ENCODE data around the gene IRS1. TPM values are rescaled to one million over a fixed set of nuclear protein-coding genes. Genes with fewer than 3 reads are reported as not detected.
A peak's percentile ranks its signal among the peaks of the same experiment; 100 is the strongest.

Gene IRS1
- 15.8 and 16.5 TPM in 2 replicates for polyA plus RNA-seq (2012; rRNA removed)
- 10.2 and 14.6 TPM in 2 replicates for polyA plus RNA-seq (2012; cell fraction: cytosol; rRNA removed)
- 11.7 and 14.7 TPM in 2 replicates for polyA plus RNA-seq (2012; cell fraction: nucleus; rRNA removed)

DNA sequence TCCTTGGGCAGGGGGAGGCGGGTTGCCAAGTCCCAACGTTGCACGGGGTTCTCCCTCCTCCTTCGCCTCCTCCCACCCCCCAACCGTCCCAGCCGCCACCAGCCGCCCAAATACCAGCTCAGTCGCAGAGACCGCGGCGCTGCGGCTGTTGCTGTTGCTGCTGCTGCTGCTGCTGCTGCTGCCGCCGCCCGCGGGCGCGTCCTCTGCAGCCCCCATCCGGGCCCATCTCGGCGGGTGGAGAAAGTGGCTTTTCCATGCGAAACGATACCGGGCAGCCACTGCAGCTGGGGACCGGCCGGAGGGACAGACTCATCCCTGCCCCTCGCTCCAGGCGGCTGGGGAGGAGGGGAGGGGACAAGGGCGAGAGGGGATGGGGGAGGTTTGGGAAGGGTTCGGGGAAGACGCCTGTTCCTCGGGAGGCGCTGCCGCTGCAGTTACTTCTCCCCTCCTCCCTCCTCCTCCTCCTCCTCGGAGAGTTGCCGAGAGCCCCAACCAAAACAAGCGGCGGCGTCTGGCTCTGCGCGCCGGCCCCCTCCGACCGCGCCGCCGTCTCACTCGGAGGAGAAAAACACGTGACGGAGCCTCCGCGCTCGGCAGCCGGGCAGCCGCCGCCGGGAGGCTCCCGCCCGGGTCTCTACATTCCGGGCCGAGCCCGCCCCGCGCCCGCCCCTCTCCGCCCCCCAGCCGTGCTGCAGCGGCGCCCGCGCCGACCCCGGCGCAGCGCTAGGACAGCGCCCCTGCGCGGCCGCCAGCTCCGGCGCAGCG is at the start of gene IRS1:
Gene IRS1 (minus strand): TSS at position 610 of the 765 bp plus-strand sequence. CDS start 1,082 bp downstream, outside the sequence.
- no peaks in the 10 kb centered on the region for H3K9me3 ChIP-seq
- ChIA-PET POLR2A (no interaction called here), CTCF (interaction anchor here (0.6 to 4.0 kb wide), 37 partner anchors 10 to 1617 kb away, joined by 3 to 28 read pairs (median 3); partner anchors contain the start of gene RHBDD1)
- peaks cover 52% of the 10 kb centered on the region for H3K79me2 ChIP-seq (ENCODE audit: insufficient read depth)
- H3K27ac ChIP-seq (ENCODE audit: low read depth in 2 of 2, low read length in 1 of 2) = peak within 1 kb of the TSS; percentile 74 to 75
- H3K4me2 ChIP-seq = peak within 1 kb of the TSS; percentile 90
- TF ChIP-seq YY1 (IDR thresholded peaks at IDR 0.05; ENCODE audit: low read depth) = no peak
- TF ChIP-seq, protein P1, sequence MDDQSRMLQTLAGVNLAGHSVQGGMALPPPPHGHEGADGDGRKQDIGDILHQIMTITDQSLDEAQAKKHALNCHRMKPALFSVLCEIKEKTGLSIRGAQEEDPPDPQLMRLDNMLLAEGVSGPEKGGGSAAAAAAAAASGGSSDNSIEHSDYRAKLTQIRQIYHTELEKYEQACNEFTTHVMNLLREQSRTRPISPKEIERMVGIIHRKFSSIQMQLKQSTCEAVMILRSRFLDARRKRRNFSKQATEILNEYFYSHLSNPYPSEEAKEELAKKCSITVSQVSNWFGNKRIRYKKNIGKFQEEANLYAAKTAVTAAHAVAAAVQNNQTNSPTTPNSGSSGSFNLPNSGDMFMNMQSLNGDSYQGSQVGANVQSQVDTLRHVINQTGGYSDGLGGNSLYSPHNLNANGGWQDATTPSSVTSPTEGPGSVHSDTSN (IDR thresholded peaks at IDR 0.05) = 0 out of 2 replicates have a peak, but pooled peaks have one; percentile 3
- TF ChIP-seq SIN3A (IDR thresholded peaks at IDR 0.05; ENCODE audit: borderline replicate concordance, low read depth, low read length) = peak; percentile 81; the same call in 1 of the 2 replicates
- TF ChIP-seq FOSL2 (IDR thresholded peaks at IDR 0.05; ENCODE audit: borderline replicate concordance, low read depth) = no peak
- no peak for TF ChIP-seq EZH2phosphoT487 (IDR thresholded peaks at IDR 0.05; ENCODE audit: borderline replicate concordance, low read depth)
- TF ChIP-seq NRF1 (IDR thresholded peaks at IDR 0.05; ENCODE audit: low read depth, low read length) = peak; percentile 23; the same call in 1 of the 2 replicates
- TF ChIP-seq SMC3 (IDR thresholded peaks at IDR 0.05; ENCODE audit: low read depth, low read length) = peak; percentile 55
- peak; percentile 49; the same call in 1 of the 2 replicates for TF ChIP-seq FOXJ3 (CRISPR knock-in tag; IDR thresholded peaks at IDR 0.05)
- peak; percentile 8 for TF ChIP-seq CHD2 (IDR thresholded peaks at IDR 0.05; ENCODE audit: low read length, partially characterized antibody)
- no peak for TF ChIP-seq EP300 (IDR thresholded peaks at IDR 0.05; ENCODE audit: borderline replicate concordance in 1 of 2, low read depth in 1 of 2, low read length in 1 of 2)
- TF ChIP-seq TCF12 (IDR thresholded peaks at IDR 0.05) = 0 out of 2 replicates have a peak, but pooled peaks have one; percentile 21
- TF ChIP-seq, protein P2, sequence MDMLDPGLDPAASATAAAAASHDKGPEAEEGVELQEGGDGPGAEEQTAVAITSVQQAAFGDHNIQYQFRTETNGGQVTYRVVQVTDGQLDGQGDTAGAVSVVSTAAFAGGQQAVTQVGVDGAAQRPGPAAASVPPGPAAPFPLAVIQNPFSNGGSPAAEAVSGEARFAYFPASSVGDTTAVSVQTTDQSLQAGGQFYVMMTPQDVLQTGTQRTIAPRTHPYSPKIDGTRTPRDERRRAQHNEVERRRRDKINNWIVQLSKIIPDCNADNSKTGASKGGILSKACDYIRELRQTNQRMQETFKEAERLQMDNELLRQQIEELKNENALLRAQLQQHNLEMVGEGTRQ (IDR thresholded peaks at IDR 0.05; ENCODE audit: borderline replicate concordance, low read depth, low read length) = no peak
- peak; percentile 65; the same call in 1 of the 2 replicates for TF ChIP-seq MXI1 (IDR thresholded peaks at IDR 0.05; ENCODE audit: low read depth, low read length)
- TF ChIP-seq RAD21 (IDR thresholded peaks at IDR 0.05; ENCODE audit: low read length) = peak; percentile 51
- TF ChIP-seq, protein P3, sequence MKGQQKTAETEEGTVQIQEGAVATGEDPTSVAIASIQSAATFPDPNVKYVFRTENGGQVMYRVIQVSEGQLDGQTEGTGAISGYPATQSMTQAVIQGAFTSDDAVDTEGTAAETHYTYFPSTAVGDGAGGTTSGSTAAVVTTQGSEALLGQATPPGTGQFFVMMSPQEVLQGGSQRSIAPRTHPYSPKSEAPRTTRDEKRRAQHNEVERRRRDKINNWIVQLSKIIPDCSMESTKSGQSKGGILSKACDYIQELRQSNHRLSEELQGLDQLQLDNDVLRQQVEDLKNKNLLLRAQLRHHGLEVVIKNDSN (IDR thresholded peaks at IDR 0.05; ENCODE audit: borderline replicate concordance, low read depth) = peak; percentile 71
- TF ChIP-seq MAX (IDR thresholded peaks at IDR 0.05; ENCODE audit: low read depth) = peak; percentile 57
- peak; percentile 68 for TF ChIP-seq POLR2AphosphoS5 (IDR thresholded peaks at IDR 0.05; ENCODE audit: low read depth, low read length)
- TF ChIP-seq TAF1 (IDR thresholded peaks at IDR 0.05; ENCODE audit: borderline replicate concordance, low read depth, low read length) = peak; percentile 66; the same call in 1 of the 2 replicates
- no peak for TF ChIP-seq JUND (IDR thresholded peaks at IDR 0.05)
- peak; percentile 10; the same call in 1 of the 2 replicates for TF ChIP-seq REST (IDR thresholded peaks at IDR 0.05; ENCODE audit: low read depth, low read length)
- 0 out of 2 replicates have a peak, but pooled peaks have one; percentile 16 for TF ChIP-seq TEAD4 (IDR thresholded peaks at IDR 0.05; ENCODE audit: borderline replicate concordance, insufficient read depth)
- TF ChIP-seq GATA2 (CRISPR knock-in tag; IDR thresholded peaks at IDR 0.05) = no peak
- H3K4me1 ChIP-seq (ENCODE audit: control insufficient read depth in 1 of 2, insufficient read depth in 2 of 2, low read depth in 1 of 2, low read length in 1 of 2) = peaks cover 3 to 14% of the 10 kb centered on the region in 2 experiments; a peak in 3 of 4 replicates
- H3K9ac ChIP-seq = peak within 1 kb of the TSS; percentile 91
- H3F3A ChIP-seq (replicated peaks; ENCODE audit: insufficient read depth) = peaks cover 10% of the 10 kb centered on the region
- H3K27me3 ChIP-seq (ENCODE audit: insufficient read depth) = no peaks in the 10 kb centered on the region
- H4K20me1 ChIP-seq (ENCODE audit: insufficient read depth) = peaks cover 10% of the 10 kb centered on the region; the same call in 1 of the 2 replicates
- H2AFZ ChIP-seq (ENCODE audit: low read depth) = peak within 1 kb of the TSS; percentile 78
- no peaks in the 10 kb centered on the region for H3K9me2 ChIP-seq
- peaks cover 0 to 29% of the 10 kb centered on the region in 2 experiments for H3K36me3 ChIP-seq (replicated peaks in 1 of 2; ENCODE audit: control insufficient read depth in 1 of 2, insufficient read depth in 2 of 2, low read length in 1 of 2)
- peak; percentile 89 for DNase-seq
- 2% methylated on average over 8 of the region's 82 CpGs for WGBS (ENCODE audit: low lambda C conversion rate)
- peak within 1 kb of the TSS; percentile 79 to 90 for H3K4me3 ChIP-seq (ENCODE audit: low read depth in 2 of 2, low read length in 1 of 2)
